Urinary bladder (tissue), 4 donors: Measurements from ENCODE around the gene ANTXR1. TPM values are rescaled to one million over a fixed set of nuclear protein-coding genes. Genes with fewer than 3 reads are reported as not detected.

ENCODE experiments used
- DNase-seq: peaks from one replicate; pipeline ENCODE4 v3.0.0-alpha.2; 2015; ENCODE audit errors: extremely low spot score
- H3K27ac ChIP-seq: one replicate; pipeline ENCODE4 v1.5.1; 2013; ENCODE audit warnings: low read depth, mild to moderate bottlenecking, moderate library complexity
- H3K36me3 ChIP-seq: one replicate; pipeline ENCODE4 v1.6.1; 2013; ENCODE audit warnings: mild to moderate bottlenecking, moderate library complexity; ENCODE audit not compliant: insufficient read depth
- H3K4me1 ChIP-seq: one replicate; pipeline ENCODE4 v1.6.1; 2013; ENCODE audit warnings: mild to moderate bottlenecking, moderate library complexity; ENCODE audit not compliant: insufficient read depth
- H3K4me3 ChIP-seq: one replicate; pipeline ENCODE4 v1.5.1; 2013; ENCODE audit warnings: low read depth, low read length
- WGBS: extraction: QIAGEN DNeasy Blood & Tissue Kit; methylation state at CpG from one replicate; pipeline ENCODE4 v1.1.7; 2013; 5-methylcytosine and 5-hydroxymethylcytosine counted together
- polyA plus RNA-seq: library from polyadenylated mRNA; stranded (reverse); fragments of 200-250 nt; gene quantifications from one replicate; pipeline ENCODE4 v1.2.3, GENCODE V29; 2013
- total RNA-seq: library from RNA; depleted of rRNA; stranded (reverse); fragments of >200 nt; gene quantifications from one replicate; pipeline ENCODE4 v1.2.3, GENCODE V29; 2014
- donor health status: healthy with polysubstance abuse.
- donor health status: healthy.

The ANTXR1 gene
- total and polyA plus RNA-seq, 2 donors, result 53.0 to 138 TPM

DNA sequence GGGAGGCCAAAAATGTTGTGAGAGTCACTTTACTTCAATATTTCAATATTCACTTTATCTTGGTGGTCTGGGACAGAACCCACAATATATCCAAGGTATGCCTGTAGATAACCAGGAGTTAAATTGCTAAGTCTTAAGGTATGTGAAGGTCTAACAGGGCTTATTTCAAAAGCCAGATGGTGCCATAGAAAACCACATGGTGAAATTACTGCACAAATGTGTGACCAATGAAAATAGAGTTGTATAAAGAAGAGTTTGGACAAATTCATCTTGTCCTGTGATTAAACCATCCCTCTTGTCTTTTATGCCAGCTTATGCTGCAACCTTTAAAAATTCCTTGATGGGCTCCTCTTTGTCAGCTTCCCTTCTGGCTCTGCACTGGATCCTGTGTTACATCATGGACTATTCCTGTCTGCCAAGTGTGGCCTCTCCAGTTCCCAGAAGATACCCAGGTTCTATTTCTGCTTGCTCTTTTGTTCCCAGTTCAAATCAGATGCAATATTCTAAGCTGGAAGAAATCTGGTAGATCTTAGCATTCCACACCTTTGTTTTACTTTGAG lies 46.8 kb downstream of the ANTXR1 start:
- no peaks in the 10 kb centered on the region for H3K36me3 ChIP-seq
- H3K4me3 ChIP-seq, result no peak overlapping the region
- no peak for DNase-seq
- H3K4me1 ChIP-seq, result no peaks in the 10 kb centered on the region
- H3K27ac ChIP-seq, result no peak overlapping the region

DNA sequence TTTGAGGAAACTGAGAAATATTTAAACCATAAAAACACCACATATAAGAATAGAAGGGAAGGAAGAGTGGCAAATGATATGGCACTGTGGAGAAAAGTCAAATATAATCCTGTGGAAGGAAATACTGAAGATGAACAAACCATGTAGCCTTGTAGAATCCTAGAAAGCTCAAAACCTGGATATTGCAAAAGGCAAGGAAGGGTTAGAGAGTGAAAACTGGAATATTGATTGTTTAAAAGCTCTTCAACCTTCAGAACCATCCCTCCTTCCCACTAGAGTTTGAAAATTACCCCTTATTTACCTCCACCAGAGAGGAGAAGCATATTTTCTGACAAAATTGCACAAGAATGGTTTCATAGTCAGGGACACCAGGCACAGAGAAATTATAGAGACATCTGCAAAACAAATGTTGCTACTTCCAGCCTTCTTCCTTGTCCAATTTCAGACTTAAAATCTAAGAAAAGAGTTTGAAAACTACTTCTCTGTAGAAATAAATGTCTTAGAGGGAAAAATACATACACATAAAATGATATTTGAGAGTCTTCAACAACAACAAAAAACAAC lies 48.0 kb downstream of the ANTXR1 start:
- Histone ChIP-seq H3K4me1 (no peaks in the 10 kb centered on the region), H3K27ac (no peak overlapping the region), H3K4me3 (no peak overlapping the region), H3K36me3 (no peaks in the 10 kb centered on the region)
- DNase-seq, result no peak

DNA sequence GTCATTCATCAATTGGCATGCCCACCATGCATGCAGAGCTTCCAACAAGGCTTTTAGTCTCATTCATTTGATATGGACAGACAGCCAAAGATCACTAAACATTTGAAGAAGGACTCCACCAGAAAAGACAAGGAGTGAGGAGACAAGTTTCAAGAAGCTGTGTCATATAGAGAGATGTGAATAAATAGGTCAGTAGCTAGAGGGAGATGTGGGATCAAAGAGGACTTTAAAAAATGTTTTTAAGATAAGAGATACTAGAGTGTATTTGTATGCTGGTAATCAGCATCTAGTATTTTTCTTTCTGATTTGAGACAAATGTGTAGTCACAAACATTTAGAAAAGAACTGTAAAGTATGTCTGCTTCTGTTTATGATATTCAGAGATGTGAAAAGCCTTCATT lies 48.5 kb downstream of the ANTXR1 start:
- no peaks in the 10 kb centered on the region for H3K4me1 ChIP-seq
- no peak overlapping the region for H3K27ac ChIP-seq
- no peak for DNase-seq
- H3K36me3 ChIP-seq, result no peaks in the 10 kb centered on the region
- no peak overlapping the region for H3K4me3 ChIP-seq

DNA sequence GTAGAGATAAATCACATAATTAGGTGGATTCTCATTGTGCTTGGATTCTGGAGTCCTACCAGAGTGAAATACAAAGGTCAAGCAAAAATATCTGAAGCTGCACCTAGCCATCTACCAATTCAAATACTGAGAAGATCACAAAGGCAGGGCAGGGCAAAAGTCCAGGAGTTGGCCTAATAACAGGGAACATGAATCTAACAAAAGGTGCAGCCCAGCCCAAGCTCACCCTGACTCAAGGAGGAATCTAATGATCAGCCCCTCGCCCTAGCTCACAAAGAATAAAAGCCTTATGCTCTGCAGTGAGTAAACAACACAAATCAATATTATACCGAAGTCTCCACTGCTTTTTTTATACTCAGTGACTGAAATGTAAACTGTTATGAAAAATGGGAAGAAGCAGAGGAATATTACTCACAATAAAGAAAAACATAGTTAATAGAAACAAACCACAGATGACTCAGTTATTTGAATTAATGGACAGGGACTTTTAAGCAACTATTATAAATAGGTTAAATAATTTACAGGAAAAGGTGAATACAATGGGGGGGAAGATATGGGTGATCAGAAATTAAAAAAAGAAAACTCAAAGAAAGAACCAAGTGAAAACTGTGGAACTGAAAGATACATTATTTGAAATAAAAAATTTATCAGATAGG lies 49.5 kb downstream of the ANTXR1 start:
- Histone ChIP-seq H3K36me3 (no peaks in the 10 kb centered on the region), H3K27ac (no peak overlapping the region), H3K4me1 (no peaks in the 10 kb centered on the region), H3K4me3 (no peak overlapping the region)
- no peak for DNase-seq
- 50% methylated on average over 2 of the region's 2 CpGs for WGBS

DNA sequence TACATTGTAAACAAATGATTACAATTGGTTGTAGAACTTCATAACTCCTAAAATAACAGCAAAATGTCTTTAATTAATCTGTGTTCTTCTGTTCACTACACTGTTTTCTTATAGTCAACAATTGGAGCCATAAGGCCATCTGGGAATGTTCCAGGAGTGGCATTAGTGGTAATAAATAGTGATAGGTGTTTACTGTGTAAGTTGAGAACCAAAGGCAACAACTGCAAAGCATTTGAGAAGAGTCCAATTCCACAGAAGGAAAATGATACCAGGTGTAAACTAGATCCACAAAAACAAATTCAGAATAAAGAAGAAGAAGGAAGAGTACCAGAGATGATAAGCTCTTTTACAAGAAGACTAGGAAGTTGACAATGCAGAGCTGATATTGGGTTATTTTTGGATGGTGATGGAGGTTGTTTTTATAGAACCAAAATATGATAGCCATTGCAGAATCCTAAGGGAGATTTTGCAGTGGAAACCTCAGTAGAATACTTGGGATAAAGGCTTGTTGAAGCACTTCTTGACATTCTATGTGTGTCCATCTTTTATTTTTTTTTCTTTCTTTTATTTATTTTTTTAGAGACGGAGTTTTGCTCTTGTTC lies 52.9 kb downstream of the ANTXR1 start:
- no peak for DNase-seq
- Histone ChIP-seq H3K4me3 (no peak overlapping the region), H3K36me3 (no peaks in the 10 kb centered on the region), H3K4me1 (no peaks in the 10 kb centered on the region), H3K27ac (no peak overlapping the region)
- 62% methylated on average over 1 of the region's 1 CpG for WGBS

DNA sequence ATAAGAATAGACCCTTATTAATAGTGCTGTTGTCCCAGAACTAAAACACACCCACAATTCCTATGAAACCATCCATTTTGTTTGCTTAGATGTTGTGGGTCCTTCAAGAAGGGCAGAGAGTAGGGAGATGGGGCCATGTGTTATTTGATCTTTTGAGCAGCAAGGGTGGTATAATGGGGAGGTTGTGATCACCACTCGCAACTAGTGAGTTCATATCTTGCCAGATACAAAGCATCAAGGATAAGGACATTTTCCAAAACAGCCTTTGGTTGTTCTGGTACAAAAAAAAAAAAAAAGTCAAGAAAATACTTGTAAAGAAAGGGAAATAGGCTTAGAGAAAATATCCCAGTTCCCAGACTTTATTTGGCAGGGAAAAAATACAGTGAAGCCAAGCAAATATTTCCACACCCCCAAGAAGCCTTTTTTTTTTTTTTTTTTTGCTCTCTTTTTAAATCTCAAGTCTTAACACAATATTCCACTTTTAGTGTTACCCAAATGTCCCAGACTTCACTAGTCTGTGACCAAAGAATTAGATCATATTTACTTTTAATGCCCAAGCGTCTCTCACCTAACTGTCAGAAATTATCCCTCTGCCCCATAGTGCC lies 54.1 kb downstream of the ANTXR1 start:
- Histone ChIP-seq H3K36me3 (no peaks in the 10 kb centered on the region), H3K27ac (no peak overlapping the region), H3K4me1 (no peaks in the 10 kb centered on the region), H3K4me3 (no peak overlapping the region)
- no peak for DNase-seq
- WGBS, result 54% methylated on average over 2 of the region's 2 CpGs

DNA sequence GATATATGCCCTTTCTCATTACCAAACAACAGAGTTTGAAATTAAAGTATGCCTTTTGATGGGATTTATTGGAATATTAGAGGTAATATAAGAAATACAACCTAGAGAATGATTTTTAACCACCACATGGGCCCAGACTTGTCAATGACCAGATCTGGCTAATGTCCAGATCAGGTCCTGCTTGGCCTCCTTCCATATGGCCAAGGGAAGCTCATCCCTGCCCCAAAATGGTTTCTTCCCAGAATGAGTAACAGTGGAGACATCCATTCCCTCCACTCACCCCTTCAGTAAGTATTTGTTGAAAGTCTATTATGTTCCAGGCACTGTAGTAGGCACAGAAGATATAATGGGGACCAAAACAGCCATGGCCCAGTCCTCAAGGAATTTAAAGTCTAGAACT lies 54.9 kb downstream of the ANTXR1 start:
- no peaks in the 10 kb centered on the region for H3K36me3 ChIP-seq
- no peak for DNase-seq
- H3K4me1 ChIP-seq, result no peaks in the 10 kb centered on the region
- H3K4me3 ChIP-seq, result no peak overlapping the region
- H3K27ac ChIP-seq, result no peak overlapping the region

GRCh38 chr2:69070969-69071368 lies 58.0 kb downstream of the ANTXR1 start:
- H3K27ac ChIP-seq, result no peak overlapping the region
- H3K4me1 ChIP-seq, result no peaks in the 10 kb centered on the region
- no peak for DNase-seq
- H3K4me3 ChIP-seq, result no peak overlapping the region
- 95% methylated on average over 3 of the region's 3 CpGs for WGBS
- H3K36me3 ChIP-seq, result no peaks in the 10 kb centered on the region

DNA sequence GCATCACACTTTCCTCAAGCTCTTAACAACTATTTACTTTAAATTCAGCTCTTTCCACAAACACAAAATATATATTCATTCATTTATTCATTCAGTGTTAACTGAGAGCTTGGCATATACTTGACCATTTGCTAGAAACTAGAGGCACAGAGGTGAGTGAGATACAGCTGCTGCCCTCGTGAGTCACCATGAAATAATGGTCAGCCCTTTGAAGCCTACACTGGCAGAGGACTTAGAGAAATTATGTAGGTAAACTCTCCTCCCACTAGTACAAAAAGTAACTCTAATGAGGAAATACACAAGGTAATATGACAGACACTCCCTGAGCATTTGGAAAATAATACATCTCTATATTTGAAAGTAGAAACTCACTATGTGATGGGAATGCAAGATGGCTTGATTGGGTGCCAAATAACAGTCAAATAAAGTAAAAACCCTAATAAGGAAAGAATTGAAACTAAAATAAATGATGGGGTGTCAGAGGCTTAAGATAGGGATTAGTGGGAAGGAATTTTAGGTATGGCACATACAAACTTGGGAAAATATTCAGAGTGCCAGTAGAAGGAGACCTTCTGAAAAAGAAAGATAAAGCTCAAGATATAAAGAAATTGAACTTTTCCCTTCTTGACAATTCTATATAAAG lies 61.1 kb downstream of the ANTXR1 start:
- 63% methylated on average over 1 of the region's 1 CpG for WGBS
- no peak for DNase-seq
- Histone ChIP-seq H3K4me3 (no peak overlapping the region), H3K36me3 (no peaks in the 10 kb centered on the region), H3K27ac (no peak overlapping the region), H3K4me1 (no peaks in the 10 kb centered on the region)

DNA sequence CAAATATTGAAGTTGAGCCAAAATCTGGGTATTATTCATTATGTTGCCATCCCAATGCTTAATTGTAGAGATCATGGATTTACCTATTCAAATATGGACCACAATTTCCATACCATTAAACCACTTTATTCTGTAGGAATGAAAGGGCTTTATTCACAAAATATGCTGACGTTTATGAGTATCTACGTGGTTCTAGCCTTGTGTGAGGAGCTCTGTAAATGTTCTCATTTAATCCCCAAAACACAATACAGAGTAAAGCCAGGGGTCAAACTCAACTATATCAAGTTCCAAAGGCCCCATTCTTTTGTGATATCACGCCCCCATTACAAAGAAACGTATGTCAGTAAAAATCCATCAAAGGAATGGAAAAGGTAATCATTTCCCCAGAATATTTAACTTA lies 61.9 kb downstream of the ANTXR1 start:
- Histone ChIP-seq H3K4me1 (no peaks in the 10 kb centered on the region), H3K27ac (no peak overlapping the region), H3K36me3 (no peaks in the 10 kb centered on the region), H3K4me3 (no peak overlapping the region)
- DNase-seq, result no peak
- WGBS, result 87% methylated on average over 4 of the region's 4 CpGs

- Histone ChIP-seq H3K4me3 (no peak overlapping the region), H3K27ac (no peak overlapping the region), H3K36me3 (no peaks in the 10 kb centered on the region), H3K4me1 (no peaks in the 10 kb centered on the region)
- WGBS, result 89% methylated on average over 1 of the region's 1 CpG
- no peak for DNase-seq
Measured at GRCh38 chr2:69075486-69075885, 62.5 kb downstream of the ANTXR1 start.

- Histone ChIP-seq H3K27ac (no peak overlapping the region), H3K36me3 (no peaks in the 10 kb centered on the region), H3K4me3 (no peak overlapping the region), H3K4me1 (no peaks in the 10 kb centered on the region)
- WGBS, result 74% methylated on average over 2 of the region's 2 CpGs
- no peak for DNase-seq
Measured at GRCh38 chr2:69076601-69077000, 63.6 kb downstream of the ANTXR1 start.

- no peaks in the 10 kb centered on the region for H3K4me1 ChIP-seq
- no peak overlapping the region for H3K27ac ChIP-seq
- no peaks in the 10 kb centered on the region for H3K36me3 ChIP-seq
- 86% methylated on average over 10 of the region's 10 CpGs for WGBS
- DNase-seq, result no peak
- no peak overlapping the region for H3K4me3 ChIP-seq
Measured at GRCh38 chr2:69077252-69077950, 64.4 kb downstream of the ANTXR1 start.
